ENCODE results near the gene AAK1. TPM values are rescaled to one million over a fixed set of nuclear protein-coding genes. Genes with fewer than 3 reads are reported as not detected.

The AAK1 gene
- total and polyA plus RNA-seq, 2 of the 13 experiments (the other 11 are each of a cell fraction or from before 2014, with no cell fraction given) = 9.8 to 10.3 TPM

DNA sequence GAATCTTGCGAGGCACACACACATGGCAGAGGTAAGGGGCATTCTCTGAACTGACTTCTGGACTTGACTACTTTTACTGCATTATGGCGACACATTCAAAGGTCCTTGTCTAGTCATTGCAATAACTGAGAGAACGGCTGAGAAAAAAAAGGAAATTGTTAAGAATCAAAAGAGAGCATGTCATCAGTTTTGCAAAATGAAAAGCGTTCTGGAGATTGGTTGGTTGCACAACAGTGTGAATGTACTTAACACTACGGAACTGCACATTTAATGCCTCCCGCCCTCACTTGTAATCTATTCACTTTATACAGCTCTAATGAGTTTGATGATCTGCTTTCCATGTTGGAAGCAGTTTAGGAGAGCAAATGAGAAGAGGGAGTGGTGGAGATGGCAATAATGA lies 137.8 kb downstream of the AAK1 start:
- H2AFZ ChIP-seq (ENCODE audit: low read length) = no peak overlapping the region
- ChIA-PET CTCF (ENCODE audit: low intra/inter-chr PET ratio, low total read pairs) (no interaction called here), POLR2A (no interaction called here)
- no peak overlapping the region for H3K27ac ChIP-seq (ENCODE audit: extremely low read length, insufficient read depth, low read length)
- DNase-seq (ENCODE audit: low spot score) (no peak), ATAC-seq (no peak), FAIRE-seq (no peak)
- H3K79me2 ChIP-seq (ENCODE audit: insufficient read depth, low read length) = no peaks in the 10 kb centered on the region
- in situ Hi-C loops (cut with HindIII; ENCODE audit: extremely low pct_ligation_motif_present, low pct_unique_long_range_greater_than_20kb) (no loop called here), intact Hi-C loops (cut with micrococcal nuclease; ENCODE audit: unreplicated experiment) (no loop called here)
- H3K9ac ChIP-seq (ENCODE audit: insufficient read depth, low read depth, low read length) = no peak overlapping the region
- H3K4me3 ChIP-seq (replicated peaks in 1 of 3; ENCODE audit: insufficient read depth in 1 of 3, low read depth in 2 of 3, low read length in 3 of 3) = no peak overlapping the region
- H3K9me3 ChIP-seq (ENCODE audit: low read length) = no peaks in the 10 kb centered on the region
- no peaks in the 10 kb centered on the region for H3K27me3 ChIP-seq (ENCODE audit: control insufficient read depth in 1 of 2, insufficient read depth in 2 of 2, low read length in 2 of 2)
- H3K4me1 ChIP-seq (ENCODE audit: insufficient read depth, low read length) = peaks cover 8% of the 10 kb centered on the region
- H3K36me3 ChIP-seq (replicated peaks in 1 of 2; ENCODE audit: control insufficient read depth in 1 of 2, insufficient read depth in 2 of 2, low read length in 2 of 2) = peaks cover 9 to 35% of the 10 kb centered on the region in 2 experiments
- no TSS peak for BruUV-seq (replicated peaks)
- no peak overlapping the region for H3K4me2 ChIP-seq (ENCODE audit: low read depth, low read length)
- WGBS (ENCODE audit: low lambda C conversion rate) = 97% methylated on average over 6 of the region's 6 CpGs
- H4K20me1 ChIP-seq (ENCODE audit: insufficient read depth, low read length) = no peaks in the 10 kb centered on the region
- TF ChIP-seq SIX4 (CRISPR knock-in tag; IDR thresholded peaks at IDR 0.05) (no peak), MEIS1 (CRISPR knock-in tag; IDR thresholded peaks at IDR 0.05; ENCODE audit: borderline replicate concordance) (no peak), NCOA2 (CRISPR knock-in tag; IDR thresholded peaks at IDR 0.05) (no peak), SNAPC2 (CRISPR knock-in tag; IDR thresholded peaks at IDR 0.05) (no peak), SMAD3 (CRISPR knock-in tag; IDR thresholded peaks at IDR 0.05) (no peak), SRF (IDR thresholded peaks at IDR 0.05; ENCODE audit: low read depth, low read length) (no peak), SOX6 (IDR thresholded peaks at IDR 0.05) (no peak), SOX6 (CRISPR knock-in tag; IDR thresholded peaks at IDR 0.05) (no peak), CAMTA2 (CRISPR knock-in tag; IDR thresholded peaks at IDR 0.05; ENCODE audit: borderline replicate concordance) (no peak), ZBTB42 (CRISPR knock-in tag; IDR thresholded peaks at IDR 0.05) (no peak), HNRNPUL1 (IDR thresholded peaks at IDR 0.05; ENCODE audit: low read depth, low read length) (no peak)
- TF ChIP-seq, protein P1, sequence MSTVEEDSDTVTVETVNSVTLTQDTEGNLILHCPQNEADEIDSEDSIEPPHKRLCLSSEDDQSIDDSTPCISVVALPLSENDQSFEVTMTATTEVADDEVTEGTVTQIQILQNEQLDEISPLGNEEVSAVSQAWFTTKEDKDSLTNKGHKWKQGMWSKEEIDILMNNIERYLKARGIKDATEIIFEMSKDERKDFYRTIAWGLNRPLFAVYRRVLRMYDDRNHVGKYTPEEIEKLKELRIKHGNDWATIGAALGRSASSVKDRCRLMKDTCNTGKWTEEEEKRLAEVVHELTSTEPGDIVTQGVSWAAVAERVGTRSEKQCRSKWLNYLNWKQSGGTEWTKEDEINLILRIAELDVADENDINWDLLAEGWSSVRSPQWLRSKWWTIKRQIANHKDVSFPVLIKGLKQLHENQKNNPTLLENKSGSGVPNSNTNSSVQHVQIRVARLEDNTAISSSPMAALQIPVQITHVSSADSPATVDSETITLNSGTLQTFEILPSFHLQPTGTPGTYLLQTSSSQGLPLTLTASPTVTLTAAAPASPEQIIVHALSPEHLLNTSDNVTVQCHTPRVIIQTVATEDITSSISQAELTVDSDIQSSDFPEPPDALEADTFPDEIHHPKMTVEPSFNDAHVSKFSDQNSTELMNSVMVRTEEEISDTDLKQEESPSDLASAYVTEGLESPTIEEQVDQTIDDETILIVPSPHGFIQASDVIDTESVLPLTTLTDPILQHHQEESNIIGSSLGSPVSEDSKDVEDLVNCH (CRISPR knock-in tag; IDR thresholded peaks at IDR 0.05) = no peak
- TF ChIP-seq, protein P2, sequence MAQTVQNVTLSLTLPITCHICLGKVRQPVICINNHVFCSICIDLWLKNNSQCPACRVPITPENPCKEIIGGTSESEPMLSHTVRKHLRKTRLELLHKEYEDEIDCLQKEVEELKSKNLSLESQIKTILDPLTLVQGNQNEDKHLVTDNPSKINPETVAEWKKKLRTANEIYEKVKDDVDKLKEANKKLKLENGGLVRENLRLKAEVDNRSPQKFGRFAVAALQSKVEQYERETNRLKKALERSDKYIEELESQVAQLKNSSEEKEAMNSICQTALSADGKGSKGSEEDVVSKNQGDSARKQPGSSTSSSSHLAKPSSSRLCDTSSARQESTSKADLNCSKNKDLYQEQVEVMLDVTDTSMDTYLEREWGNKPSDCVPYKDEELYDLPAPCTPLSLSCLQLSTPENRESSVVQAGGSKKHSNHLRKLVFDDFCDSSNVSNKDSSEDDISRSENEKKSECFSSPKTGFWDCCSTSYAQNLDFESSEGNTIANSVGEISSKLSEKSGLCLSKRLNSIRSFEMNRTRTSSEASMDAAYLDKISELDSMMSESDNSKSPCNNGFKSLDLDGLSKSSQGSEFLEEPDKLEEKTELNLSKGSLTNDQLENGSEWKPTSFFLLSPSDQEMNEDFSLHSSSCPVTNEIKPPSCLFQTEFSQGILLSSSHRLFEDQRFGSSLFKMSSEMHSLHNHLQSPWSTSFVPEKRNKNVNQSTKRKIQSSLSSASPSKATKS (CRISPR knock-in tag; IDR thresholded peaks at IDR 0.05) = no peak
- TF ChIP-seq, protein P3, sequence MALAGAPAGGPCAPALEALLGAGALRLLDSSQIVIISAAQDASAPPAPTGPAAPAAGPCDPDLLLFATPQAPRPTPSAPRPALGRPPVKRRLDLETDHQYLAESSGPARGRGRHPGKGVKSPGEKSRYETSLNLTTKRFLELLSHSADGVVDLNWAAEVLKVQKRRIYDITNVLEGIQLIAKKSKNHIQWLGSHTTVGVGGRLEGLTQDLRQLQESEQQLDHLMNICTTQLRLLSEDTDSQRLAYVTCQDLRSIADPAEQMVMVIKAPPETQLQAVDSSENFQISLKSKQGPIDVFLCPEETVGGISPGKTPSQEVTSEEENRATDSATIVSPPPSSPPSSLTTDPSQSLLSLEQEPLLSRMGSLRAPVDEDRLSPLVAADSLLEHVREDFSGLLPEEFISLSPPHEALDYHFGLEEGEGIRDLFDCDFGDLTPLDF (CRISPR knock-in tag; IDR thresholded peaks at IDR 0.05) = no peak
- TF ChIP-seq, protein P4, sequence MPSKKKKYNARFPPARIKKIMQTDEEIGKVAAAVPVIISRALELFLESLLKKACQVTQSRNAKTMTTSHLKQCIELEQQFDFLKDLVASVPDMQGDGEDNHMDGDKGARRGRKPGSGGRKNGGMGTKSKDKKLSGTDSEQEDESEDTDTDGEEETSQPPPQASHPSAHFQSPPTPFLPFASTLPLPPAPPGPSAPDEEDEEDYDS (CRISPR knock-in tag; IDR thresholded peaks at IDR 0.05) = no peak
- TF ChIP-seq, protein P5, sequence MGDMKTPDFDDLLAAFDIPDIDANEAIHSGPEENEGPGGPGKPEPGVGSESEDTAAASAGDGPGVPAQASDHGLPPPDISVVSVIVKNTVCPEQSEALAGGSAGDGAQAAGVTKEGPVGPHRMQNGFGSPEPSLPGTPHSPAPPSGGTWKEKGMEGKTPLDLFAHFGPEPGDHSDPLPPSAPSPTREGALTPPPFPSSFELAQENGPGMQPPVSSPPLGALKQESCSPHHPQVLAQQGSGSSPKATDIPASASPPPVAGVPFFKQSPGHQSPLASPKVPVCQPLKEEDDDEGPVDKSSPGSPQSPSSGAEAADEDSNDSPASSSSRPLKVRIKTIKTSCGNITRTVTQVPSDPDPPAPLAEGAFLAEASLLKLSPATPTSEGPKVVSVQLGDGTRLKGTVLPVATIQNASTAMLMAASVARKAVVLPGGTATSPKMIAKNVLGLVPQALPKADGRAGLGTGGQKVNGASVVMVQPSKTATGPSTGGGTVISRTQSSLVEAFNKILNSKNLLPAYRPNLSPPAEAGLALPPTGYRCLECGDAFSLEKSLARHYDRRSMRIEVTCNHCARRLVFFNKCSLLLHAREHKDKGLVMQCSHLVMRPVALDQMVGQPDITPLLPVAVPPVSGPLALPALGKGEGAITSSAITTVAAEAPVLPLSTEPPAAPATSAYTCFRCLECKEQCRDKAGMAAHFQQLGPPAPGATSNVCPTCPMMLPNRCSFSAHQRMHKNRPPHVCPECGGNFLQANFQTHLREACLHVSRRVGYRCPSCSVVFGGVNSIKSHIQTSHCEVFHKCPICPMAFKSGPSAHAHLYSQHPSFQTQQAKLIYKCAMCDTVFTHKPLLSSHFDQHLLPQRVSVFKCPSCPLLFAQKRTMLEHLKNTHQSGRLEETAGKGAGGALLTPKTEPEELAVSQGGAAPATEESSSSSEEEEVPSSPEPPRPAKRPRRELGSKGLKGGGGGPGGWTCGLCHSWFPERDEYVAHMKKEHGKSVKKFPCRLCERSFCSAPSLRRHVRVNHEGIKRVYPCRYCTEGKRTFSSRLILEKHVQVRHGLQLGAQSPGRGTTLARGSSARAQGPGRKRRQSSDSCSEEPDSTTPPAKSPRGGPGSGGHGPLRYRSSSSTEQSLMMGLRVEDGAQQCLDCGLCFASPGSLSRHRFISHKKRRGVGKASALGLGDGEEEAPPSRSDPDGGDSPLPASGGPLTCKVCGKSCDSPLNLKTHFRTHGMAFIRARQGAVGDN (CRISPR knock-in tag; IDR thresholded peaks at IDR 0.05) = no peak
